Fibroblast of villous mesenchyme (primary cell): ENCODE data around the gene LGR6. TPM values are rescaled to one million over a fixed set of nuclear protein-coding genes. Genes with fewer than 3 reads are reported as not detected.

Experiments
- DNase-seq: peaks from one replicate; pipeline ENCODE4 v3.0.0-alpha.2; 2010; ENCODE audit warnings: low read depth
- H3K4me3 ChIP-seq: 2 replicates; pipeline ENCODE4 v1.5.1; 2011; ENCODE audit warnings: low read depth, mild to moderate bottlenecking, low read length
- CTCF ChIP-seq: IDR thresholded peaks from 2 replicates; pipeline ENCODE4 v1.5.1; 2012; ENCODE audit warnings: low read depth, mild to moderate bottlenecking, low read length; ENCODE audit not compliant: insufficient read depth
- total RNA-seq: library from RNA; depleted of rRNA; stranded (reverse); fragments of >200 nt; gene quantifications from 2 replicates; pipeline ENCODE4 v1.2.3, GENCODE V29; 2012

The LGR6 gene
- total RNA-seq, 1 donor, result not detected

DNA sequence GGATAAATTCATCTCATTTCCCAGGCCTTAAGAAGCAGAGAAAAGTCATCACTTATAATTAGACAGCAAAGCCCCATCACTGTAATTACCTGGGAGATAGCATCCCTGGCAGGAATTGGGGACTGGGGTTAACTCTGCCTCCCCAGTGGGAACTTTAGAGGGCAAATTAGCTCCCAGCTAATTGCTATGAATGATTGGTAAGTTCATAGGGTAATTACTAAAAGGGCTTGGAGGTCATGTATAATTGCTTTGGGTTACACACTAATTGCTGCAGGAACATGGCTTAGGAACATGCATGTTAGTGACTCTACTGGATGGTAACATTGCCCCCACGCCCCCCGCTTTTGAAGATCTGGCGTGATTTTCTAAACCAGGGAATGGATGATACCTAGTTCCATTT, 83.3 kb downstream of the LGR6 start:
- DNase-seq, result no peak
- no peak overlapping the region for H3K4me3 ChIP-seq
- TF ChIP-seq CTCF, result no peak

DNA sequence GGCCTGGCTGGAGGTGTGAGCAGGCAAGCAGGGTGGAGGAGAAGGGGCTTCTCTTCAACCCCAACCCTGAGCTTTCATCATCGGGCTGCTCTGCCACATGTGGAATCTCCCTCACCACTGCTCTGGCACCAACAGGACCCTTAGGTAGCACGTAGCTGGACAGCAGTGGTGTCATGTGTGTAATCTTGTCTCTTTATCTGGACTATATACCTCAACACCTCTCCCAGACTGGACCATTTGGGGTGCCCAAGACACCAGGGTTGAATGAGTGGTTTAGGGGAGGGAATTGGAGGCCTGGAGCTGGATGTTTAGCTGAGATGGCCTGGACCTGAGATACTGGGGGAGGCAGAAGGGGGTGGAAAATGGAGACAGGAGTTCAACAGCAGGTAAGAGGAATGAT, 85.2 kb downstream of the LGR6 start:
- H3K4me3 ChIP-seq, result no peak overlapping the region
- DNase-seq, result no peak
- no peak for TF ChIP-seq CTCF

DNA sequence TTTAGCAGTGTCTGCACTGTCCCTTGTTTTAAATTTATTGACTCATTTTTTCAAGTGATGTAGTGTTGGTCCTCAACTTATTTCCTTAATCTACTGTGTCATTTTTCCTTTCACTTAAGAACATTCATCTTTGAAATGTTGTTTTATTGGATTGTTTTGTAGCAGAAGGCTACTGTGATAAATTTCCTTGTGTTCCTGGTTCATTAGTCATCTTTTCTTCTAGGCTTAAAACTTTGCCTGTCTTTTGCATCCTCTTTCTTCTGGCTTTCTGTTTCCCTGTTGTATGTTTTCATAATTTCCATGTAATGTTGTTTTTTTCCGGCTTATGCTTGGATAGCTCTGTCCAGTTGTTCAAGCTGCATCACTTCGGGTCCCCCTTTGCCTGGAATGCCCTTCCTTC, 86.2 kb downstream of the LGR6 start:
- no peak for TF ChIP-seq CTCF
- DNase-seq, result peak; percentile 50
- no peak overlapping the region for H3K4me3 ChIP-seq

GRCh38 chr1:202280595-202280994, 87.0 kb downstream of the LGR6 start:
- no peak overlapping the region for H3K4me3 ChIP-seq
- TF ChIP-seq CTCF, result no peak
- DNase-seq, result no peak

DNA sequence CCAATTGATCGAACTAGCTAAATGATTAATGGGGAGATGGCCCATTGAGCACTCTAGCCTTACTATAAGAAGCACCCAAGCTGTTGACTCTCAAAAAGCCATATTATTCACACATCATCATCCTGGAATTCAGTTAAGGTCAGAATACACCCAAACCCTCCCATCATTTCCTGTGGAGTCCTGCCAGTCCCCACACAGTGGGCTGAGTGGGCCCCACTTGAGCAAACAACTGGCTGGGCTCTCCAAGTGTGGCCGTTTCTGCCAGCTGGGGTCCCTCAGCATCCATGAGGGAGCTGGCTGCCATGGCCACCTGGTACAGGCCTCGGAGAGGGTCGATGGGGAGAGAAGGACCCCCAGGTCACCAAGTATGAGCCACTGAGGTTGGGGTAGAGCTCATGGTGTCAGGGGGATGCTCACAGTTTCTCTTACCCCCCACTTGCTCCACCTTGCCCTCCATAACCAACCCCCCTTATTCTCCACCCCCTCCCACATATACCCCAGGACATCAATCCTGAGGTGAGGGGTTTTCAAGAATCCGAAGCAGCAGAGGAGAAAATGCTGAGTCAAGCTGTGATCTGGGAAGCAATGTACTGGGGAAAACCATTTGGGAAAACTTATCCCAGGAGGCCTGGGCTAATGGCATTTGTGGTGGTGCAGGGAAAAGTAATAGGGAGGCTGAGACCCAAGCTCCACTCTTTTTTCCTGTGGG, 87.9 kb downstream of the LGR6 start:
- DNase-seq, result peak; percentile 48
- H3K4me3 ChIP-seq, result no peak overlapping the region
- no peak for TF ChIP-seq CTCF

GRCh38 chr1:202282025-202282371, 88.4 kb downstream of the LGR6 start:
- TF ChIP-seq CTCF, result no peak
- no peak for DNase-seq
- no peak overlapping the region for H3K4me3 ChIP-seq
